ENCODE measurements around the gene ANKDD1B. TPM values are rescaled to one million over a fixed set of nuclear protein-coding genes. Genes with fewer than 3 reads are reported as not detected.

The ANKDD1B gene
- total and polyA plus RNA-seq, 2 of the 8 experiments (the other 6 are each of a cell fraction or from before 2014, with no cell fraction given) = 0.08 to 0.22 TPM

GRCh38 chr5:75601567-75601966 is 9.7 kb upstream of the ANKDD1B start:
- Histone ChIP-seq H3K4me1 (replicated peaks in 1 of 4; ENCODE audit: control insufficient read depth in 3 of 4, insufficient read depth in 4 of 4, low read length in 3 of 4) (no peaks in the 10 kb centered on the region; a peak in 1 of 7 replicates), H2BK15ac (ENCODE audit: low read length) (no peak overlapping the region), H2AFZ (ENCODE audit: low read length) (no peak overlapping the region), H2AK5ac (ENCODE audit: low read depth, low read length) (no peak overlapping the region), H3K14ac (ENCODE audit: insufficient read length) (no peak overlapping the region), H3K18ac (ENCODE audit: extremely low read depth, low read length) (no peak overlapping the region), H3K27ac (ENCODE audit: low read depth, low read length) (no peak overlapping the region), H3K9ac (replicated peaks in 1 of 4; ENCODE audit: extremely low read depth in 1 of 4, low read depth in 3 of 4, low read length in 3 of 4) (no peak overlapping the region), H3K56ac (replicated peaks; ENCODE audit: insufficient read length, low read depth, low read length) (no peak overlapping the region), H3K9me3 (ENCODE audit: insufficient read depth in 2 of 2, low read depth in 1 of 2, low read length in 1 of 2) (no peaks in the 10 kb centered on the region), H3K4me3 (ENCODE audit: extremely low read depth in 1 of 4, insufficient read depth in 2 of 4, low read depth in 3 of 4, low read length in 4 of 4) (no peak overlapping the region), H3K79me2 (ENCODE audit: control insufficient read depth in 1 of 2, insufficient read depth in 2 of 2, low read length in 2 of 2) (no peaks in the 10 kb centered on the region), H2BK5ac (ENCODE audit: low read depth, low read length) (no peak overlapping the region), H4K20me1 (replicated peaks in 1 of 2; ENCODE audit: control insufficient read depth in 1 of 2, insufficient read depth in 2 of 2, low read length in 2 of 2) (no peaks in the 10 kb centered on the region), H3K27me3 (replicated peaks in 1 of 4; ENCODE audit: control insufficient read depth in 3 of 4, extremely low read depth in 1 of 4, insufficient read depth in 3 of 4, low read length in 3 of 4) (no peaks in the 10 kb centered on the region), H3K36me3 (ENCODE audit: control insufficient read depth in 2 of 4, insufficient read depth in 4 of 4, low read length in 3 of 4) (no peaks in the 10 kb centered on the region; a peak in 1 of 8 replicates), H4K91ac (replicated peaks; ENCODE audit: insufficient read length, low read length) (no peak overlapping the region), H3K23me2 (ENCODE audit: low read depth, low read length) (0 out of 2 replicates have a peak, but pooled peaks cover 2% of the 10 kb centered on the region), H4K5ac (ENCODE audit: insufficient read length, low read depth, low read length) (no peak overlapping the region), H4K8ac (ENCODE audit: extremely low read depth, insufficient read depth, low read length) (no peak overlapping the region), H3K23ac (ENCODE audit: insufficient read length) (no peak overlapping the region), H3K4me2 (ENCODE audit: insufficient read depth in 1 of 2, low read depth in 2 of 2, low read length in 2 of 2) (no peak overlapping the region), H2BK12ac (ENCODE audit: low read depth, low read length) (no peak overlapping the region), H2BK120ac (replicated peaks; ENCODE audit: low read depth, low read length) (no peak overlapping the region), H2BK20ac (ENCODE audit: low read length) (no peak overlapping the region), H3K79me1 (ENCODE audit: low read depth, low read length) (no peaks in the 10 kb centered on the region), H3K4ac (replicated peaks; ENCODE audit: insufficient read length, low read depth, low read length) (no peak overlapping the region)
- CTCF ChIA-PET (ENCODE audit: partially characterized antibody) = no interaction called here
- 78% methylated on average over 1 of the region's 1 CpG; no CpG with 5 or more reads in 1 of the 2 experiments for WGBS, 2 experiments (ENCODE audit: extremely low coverage in 1 of 2, insufficient coverage in 1 of 2, insufficient read length in 1 of 2, insufficient replicate concordance in 2 of 2, low coverage in 1 of 2, low lambda C conversion rate in 2 of 2, missing lambda C conversion rate in 1 of 2)
- no peak for TF ChIP-seq GTF2F1 (IDR thresholded peaks at IDR 0.05; ENCODE audit: borderline replicate concordance, low read depth, low read length)
- TF ChIP-seq NRF1 (IDR thresholded peaks at IDR 0.05; ENCODE audit: low read depth, low read length) = no peak
- TF ChIP-seq POLR2A (IDR thresholded peaks at IDR 0.05; ENCODE audit: control extremely low read depth in 1 of 2, low read depth in 2 of 2, low read length in 2 of 2) = no peak
- TF ChIP-seq, protein P1, sequence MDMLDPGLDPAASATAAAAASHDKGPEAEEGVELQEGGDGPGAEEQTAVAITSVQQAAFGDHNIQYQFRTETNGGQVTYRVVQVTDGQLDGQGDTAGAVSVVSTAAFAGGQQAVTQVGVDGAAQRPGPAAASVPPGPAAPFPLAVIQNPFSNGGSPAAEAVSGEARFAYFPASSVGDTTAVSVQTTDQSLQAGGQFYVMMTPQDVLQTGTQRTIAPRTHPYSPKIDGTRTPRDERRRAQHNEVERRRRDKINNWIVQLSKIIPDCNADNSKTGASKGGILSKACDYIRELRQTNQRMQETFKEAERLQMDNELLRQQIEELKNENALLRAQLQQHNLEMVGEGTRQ (IDR thresholded peaks at IDR 0.05; ENCODE audit: low read length) = no peak
- no peak for FAIRE-seq
- no peak for DNase-seq (ENCODE audit: low read depth in 1 of 2, low spot score in 2 of 2)
- POLR2A ChIA-PET (ENCODE audit: partially characterized antibody) = no interaction called here

All from H1 (cell line).